AG09319 (cell line): ENCODE measurements around the gene MFSD6.

Experiments
- DNase-seq: peaks from one replicate; pipeline ENCODE4 v3.0.0-alpha.2; 2010; ENCODE audit warnings: low read depth; ENCODE audit errors: extremely low read depth
- TF ChIP-seq, protein P1 (sequence below): IDR thresholded peaks from 2 replicates; pipeline ENCODE4 v1.5.1; 2011; ENCODE audit warnings: low read depth, mild to moderate bottlenecking, inconsistent platforms, low read length, moderate library complexity

Gene MFSD6

DNA sequence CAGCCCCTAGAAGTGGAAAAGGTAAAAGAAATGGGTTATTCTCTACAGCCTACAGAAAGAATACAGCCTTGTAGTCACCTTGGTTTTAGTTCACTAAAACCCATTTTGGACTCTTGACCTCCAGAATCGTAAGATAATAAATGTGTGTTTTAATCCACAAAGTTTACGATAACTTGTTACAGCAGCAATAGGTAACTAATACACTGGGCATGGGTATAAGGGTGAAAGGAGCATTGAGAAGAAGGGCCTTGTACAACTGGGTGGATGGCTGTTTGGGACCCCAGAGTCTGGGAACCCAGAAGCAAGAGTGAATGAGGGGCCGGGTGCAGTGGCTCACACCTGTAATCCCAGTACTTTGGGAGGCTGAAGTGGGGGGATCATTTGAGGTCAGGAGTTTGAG is 2.2 kb upstream of the MFSD6 start:
- DNase-seq, result no peak
- TF ChIP-seq, protein P1, sequence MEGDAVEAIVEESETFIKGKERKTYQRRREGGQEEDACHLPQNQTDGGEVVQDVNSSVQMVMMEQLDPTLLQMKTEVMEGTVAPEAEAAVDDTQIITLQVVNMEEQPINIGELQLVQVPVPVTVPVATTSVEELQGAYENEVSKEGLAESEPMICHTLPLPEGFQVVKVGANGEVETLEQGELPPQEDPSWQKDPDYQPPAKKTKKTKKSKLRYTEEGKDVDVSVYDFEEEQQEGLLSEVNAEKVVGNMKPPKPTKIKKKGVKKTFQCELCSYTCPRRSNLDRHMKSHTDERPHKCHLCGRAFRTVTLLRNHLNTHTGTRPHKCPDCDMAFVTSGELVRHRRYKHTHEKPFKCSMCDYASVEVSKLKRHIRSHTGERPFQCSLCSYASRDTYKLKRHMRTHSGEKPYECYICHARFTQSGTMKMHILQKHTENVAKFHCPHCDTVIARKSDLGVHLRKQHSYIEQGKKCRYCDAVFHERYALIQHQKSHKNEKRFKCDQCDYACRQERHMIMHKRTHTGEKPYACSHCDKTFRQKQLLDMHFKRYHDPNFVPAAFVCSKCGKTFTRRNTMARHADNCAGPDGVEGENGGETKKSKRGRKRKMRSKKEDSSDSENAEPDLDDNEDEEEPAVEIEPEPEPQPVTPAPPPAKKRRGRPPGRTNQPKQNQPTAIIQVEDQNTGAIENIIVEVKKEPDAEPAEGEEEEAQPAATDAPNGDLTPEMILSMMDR, result no peak

DNA sequence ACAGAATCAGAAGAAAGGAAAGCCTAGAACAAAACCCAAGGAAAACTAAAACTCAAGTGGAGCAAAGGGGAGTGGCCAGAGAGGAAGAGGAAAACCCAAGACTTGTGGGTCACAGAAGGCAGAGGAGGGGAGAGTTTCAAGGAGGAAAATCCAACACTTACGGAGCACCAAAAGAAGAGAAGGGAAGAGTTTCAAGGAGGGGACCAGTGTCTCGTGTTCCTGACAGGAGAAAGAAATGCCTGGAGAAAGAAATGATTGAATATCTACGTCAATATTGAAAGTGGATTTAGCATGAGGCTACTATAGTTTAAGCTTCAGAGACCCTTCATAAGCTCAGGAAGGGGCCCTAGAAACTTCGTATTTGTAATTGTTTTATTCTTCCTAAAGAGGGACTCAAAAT is 1.4 kb upstream of the MFSD6 start:
- TF ChIP-seq, protein P1, result no peak
- no peak for DNase-seq

DNA sequence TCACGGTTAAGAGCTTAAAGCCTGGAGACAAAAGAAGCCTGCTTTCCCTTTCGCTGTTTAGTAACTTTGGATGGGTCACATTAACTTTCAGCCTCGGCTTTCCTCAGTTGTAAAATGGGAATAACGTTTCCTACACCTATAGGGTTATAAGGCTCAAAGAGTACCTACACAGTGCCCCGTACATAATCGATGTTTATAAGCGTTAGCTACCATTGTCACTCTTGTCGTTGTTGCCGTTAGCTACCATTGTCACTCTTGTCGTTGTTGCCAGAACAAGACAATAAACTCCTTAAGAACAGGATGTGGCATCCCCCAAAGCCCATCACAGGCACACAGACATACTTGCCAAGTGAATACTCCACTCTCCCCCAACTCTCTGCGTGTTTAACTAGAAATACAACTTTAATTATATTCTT is 901 bp upstream of the MFSD6 start:
- TF ChIP-seq, protein P1, result no peak
- no peak for DNase-seq

DNA sequence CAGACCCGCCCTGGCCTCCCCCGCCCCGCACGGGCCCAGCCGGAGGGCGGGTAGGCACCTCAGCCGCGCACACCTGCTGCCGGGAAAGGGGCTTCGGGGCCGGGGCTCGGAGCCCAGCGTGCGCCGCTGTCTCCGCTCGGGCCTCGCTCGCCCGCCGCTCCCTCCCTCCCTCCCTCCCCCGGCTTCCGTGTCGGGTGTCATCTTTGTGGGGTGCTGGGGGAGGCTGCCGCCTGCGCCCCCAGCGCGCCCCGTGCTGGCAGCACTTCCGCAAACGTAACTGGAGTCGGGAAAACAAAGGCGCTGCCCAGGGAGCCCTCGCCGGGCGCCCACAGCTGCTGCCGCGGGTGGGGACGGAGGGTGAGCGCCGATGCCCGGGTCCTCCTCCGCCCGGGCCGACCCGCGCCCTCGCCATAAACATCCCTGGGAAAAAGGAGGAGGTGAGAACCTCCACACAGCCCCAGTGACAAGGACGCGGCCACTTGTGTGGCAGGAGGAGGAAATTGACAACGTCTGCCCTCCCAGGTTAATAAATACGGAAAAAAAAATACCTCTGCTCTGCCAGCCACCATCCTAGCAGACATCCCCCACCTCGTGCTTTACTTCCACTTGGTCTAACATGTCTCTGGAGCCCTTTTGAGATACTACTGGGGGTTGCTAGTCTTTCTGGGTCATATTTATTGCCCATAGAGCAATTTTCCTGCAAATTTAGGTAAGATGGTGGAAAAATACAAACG is 550 bp downstream of the MFSD6 start:
- TF ChIP-seq, protein P1, result no peak
- DNase-seq, result no peak

DNA sequence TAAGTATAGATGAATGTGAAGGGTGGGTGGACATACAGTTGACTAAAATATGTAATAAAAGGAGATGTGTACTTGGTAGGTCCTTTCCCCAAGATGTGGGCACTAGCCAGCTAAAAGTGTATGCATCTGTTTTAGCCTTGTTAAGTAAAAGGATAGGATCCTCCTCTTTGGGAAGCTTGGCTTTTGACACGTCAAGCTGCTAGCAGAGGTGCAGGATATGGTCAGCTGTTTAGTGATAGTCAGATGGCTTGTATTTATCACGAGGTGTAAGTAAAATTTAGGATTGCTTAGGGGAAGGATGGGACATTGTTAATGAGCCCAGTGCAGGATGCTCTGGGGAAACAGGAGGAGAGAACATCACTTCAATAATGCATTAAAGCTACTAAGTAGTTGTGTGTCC is 1.5 kb downstream of the MFSD6 start:
- TF ChIP-seq, protein P1, result no peak
- DNase-seq, result no peak

DNA sequence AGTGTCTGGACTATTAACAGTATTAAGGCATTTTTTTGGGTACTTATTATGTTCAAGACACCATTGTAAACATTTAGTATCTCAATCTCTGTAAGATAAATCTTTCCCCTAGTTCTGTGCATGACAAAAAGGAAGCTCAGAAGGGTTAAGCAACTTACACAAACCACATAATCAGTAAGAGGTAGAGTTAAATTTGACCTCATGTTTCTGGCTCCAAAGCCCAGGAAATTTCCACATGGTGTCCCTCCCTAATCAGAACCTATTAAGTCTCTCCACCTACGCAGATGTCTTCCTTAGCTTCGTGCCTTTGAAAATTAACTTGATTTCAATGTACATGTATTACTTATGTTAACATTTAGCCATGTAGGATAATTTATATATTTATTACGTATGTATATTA is 2.0 kb downstream of the MFSD6 start:
- no peak for DNase-seq
- TF ChIP-seq, protein P1, result no peak

DNA sequence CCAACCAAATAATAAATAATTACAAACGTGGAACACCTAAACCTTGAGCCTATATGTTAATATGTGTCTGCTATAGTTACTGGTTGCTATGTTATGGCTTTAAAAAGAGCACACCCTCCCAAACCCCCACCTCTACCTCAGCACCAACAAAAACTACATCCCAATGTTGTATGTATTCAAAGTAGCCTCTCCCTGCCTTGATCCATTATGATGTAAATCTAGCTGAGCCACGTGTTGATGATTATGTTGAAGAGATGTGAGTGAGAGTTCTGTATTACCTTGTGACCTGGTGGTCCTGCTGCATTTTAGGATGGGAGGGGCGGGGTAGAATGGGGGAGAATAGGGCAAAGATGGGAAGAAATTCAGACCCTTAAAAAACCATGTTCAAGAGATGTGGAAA is 4.8 kb downstream of the MFSD6 start:
- no peak for DNase-seq
- TF ChIP-seq, protein P1, result no peak
